B cell (primary cell): ENCODE measurements around the gene AZIN2. TPM values are rescaled to one million over a fixed set of nuclear protein-coding genes. Genes with fewer than 3 reads are reported as not detected.

Experiments
- ATAC-seq: fragments of 200-7000 bp; cut with Tn5 transposase; one replicate; pipeline ENCODE4 v1.10.0; 2021; ENCODE audit warnings: low read depth, mild to moderate bottlenecking, moderate number of reproducible peaks, moderate library complexity
- CTCF ChIA-PET: fragments of 350-600 bp; sonication (Branson Sonifier 250); formaldehyde crosslinking; loops from one replicate; lab custom pipeline; 2021; ENCODE audit warnings: antibody characterized with exemption, inconsistent platforms; lab: Charles Lee
- POLR2A ChIA-PET: fragments of 350-600 bp; sonication (Branson Sonifier 250); formaldehyde crosslinking; loops from one replicate; lab custom pipeline; 2021; ENCODE audit warnings: antibody characterized with exemption; lab: Charles Lee
- DNase-seq: peaks from one replicate; pipeline ENCODE4 v3.0.0; 2013
- H2AFZ ChIP-seq: 2 replicates; pipeline ENCODE4 v1.6.1; 2012; ENCODE audit warnings: mild to moderate bottlenecking, low read depth, low read length; ENCODE audit not compliant: insufficient read depth, poor library complexity, severe bottlenecking
- H3K27ac ChIP-seq, 2 donors: 1 replicate in 1 of 2; 2 replicates in 1 of 2; pipeline ENCODE4 v1.5.1; 2012 to 2013; ENCODE audit warnings: low read length in 2 of 2, mild to moderate bottlenecking in 2 of 2, moderate library complexity in 1 of 2
- H3K27me3 ChIP-seq, 4 experiments: fragments of 200-600 bp in 1 of 4; sonication (generic) in 1 of 4; replicated peaks in 1 of 4; 1 replicate in 2 of 4; 2 replicates in 2 of 4; pipeline versions ENCODE4 v1.6.1 to v1.7.0; 2013 to 2016; ENCODE audit warnings: low read length in 3 of 4, mild to moderate bottlenecking in 2 of 4, mixed read lengths in 1 of 4, moderate library complexity in 1 of 4; ENCODE audit not compliant: insufficient read depth in 4 of 4, control insufficient read depth in 3 of 4; ENCODE audit errors: control extremely low read depth in 1 of 4
- H3K36me3 ChIP-seq, 2 experiments: replicated peaks in 1 of 2; 1 replicate in 1 of 2; 2 replicates in 1 of 2; pipeline versions ENCODE4 v1.6.1 to v1.7.1; 2013; ENCODE audit warnings: low read length in 1 of 2; ENCODE audit not compliant: insufficient read depth in 2 of 2, control insufficient read depth in 1 of 2; ENCODE audit errors: control extremely low read depth in 1 of 2, extremely low read depth in 1 of 2
- H3K4me1 ChIP-seq, 2 donors: fragments of 200-600 bp in 1 of 2; sonication (generic) in 1 of 2; 1 replicate in 1 of 2; 2 replicates in 1 of 2; pipeline versions ENCODE4 v1.5.1 to v1.6.1; 2013 to 2017; ENCODE audit warnings: low read length in 2 of 2; ENCODE audit not compliant: control insufficient read depth in 2 of 2, insufficient read depth in 2 of 2
- H3K4me2 ChIP-seq: replicated peaks from 2 replicates; pipeline ENCODE3; 2012; ENCODE audit warnings: mild to moderate bottlenecking, low read depth, low read length; ENCODE audit not compliant: poor library complexity, severe bottlenecking
- H3K4me3 ChIP-seq, 5 experiments: fragments of 200-600 bp in 1 of 5; sonication (generic) in 1 of 5; 1 replicate in 3 of 5; 2 replicates in 2 of 5; pipeline versions ENCODE4 v1.5.1 to v1.7.0; 2011 to 2016; ENCODE audit warnings: low read length in 4 of 5, mild to moderate bottlenecking in 4 of 5, low read depth in 2 of 5, control low read depth in 1 of 5, moderate library complexity in 1 of 5; ENCODE audit not compliant: insufficient read depth in 1 of 5; ENCODE audit errors: control extremely low read depth in 1 of 5, extremely low read depth in 1 of 5
- H3K79me2 ChIP-seq: fragments of 200-600 bp; sonication (generic); one replicate; pipeline ENCODE4 v1.6.0; 2016; ENCODE audit warnings: low read length; ENCODE audit not compliant: control insufficient read depth, insufficient read depth
- H3K9ac ChIP-seq: fragments of 200-600 bp; sonication (generic); 2 replicates; pipeline ENCODE4 v1.6.1; 2017; ENCODE audit warnings: mild to moderate bottlenecking, low read length, moderate library complexity
- H3K9me3 ChIP-seq, 3 donors: one replicate each; pipeline versions ENCODE4 v1.6.1 to v1.7.1; 2013; ENCODE audit warnings: low read length in 2 of 3; ENCODE audit not compliant: control insufficient read depth in 2 of 3, insufficient read depth in 1 of 3; ENCODE audit errors: control extremely low read depth in 1 of 3
- H4K20me1 ChIP-seq: 2 replicates; pipeline ENCODE4 v1.6.0; 2012; ENCODE audit warnings: mild to moderate bottlenecking, low read length; ENCODE audit not compliant: insufficient read depth, control insufficient read depth, poor library complexity, severe bottlenecking
- H3K27ac Mint-ChIP-seq: one replicate; pipeline ENCODE4 v1.8.0; 2021; ENCODE audit warnings: mixed read lengths
- H3K27me3 Mint-ChIP-seq: one replicate; pipeline ENCODE4 v1.8.0; 2021; ENCODE audit warnings: mixed read lengths
- H3K4me1 Mint-ChIP-seq: one replicate; pipeline ENCODE4 v1.8.0; 2021; ENCODE audit warnings: mixed read lengths
- H3K4me3 Mint-ChIP-seq: one replicate; pipeline ENCODE4 v1.8.0; 2021; ENCODE audit warnings: mixed read lengths
- H3K9me3 Mint-ChIP-seq: one replicate; pipeline ENCODE4 v1.8.0; 2022; ENCODE audit warnings: mixed read lengths; ENCODE audit not compliant: insufficient read depth
- CTCF ChIP-seq: fragments of 200-600 bp; IDR thresholded peaks from one replicate; pipeline ENCODE4 v1.8.0; 2022; ENCODE audit warnings: antibody characterized with exemption, mild to moderate bottlenecking
- EZH2 ChIP-seq: IDR thresholded peaks from 2 replicates; pipeline ENCODE4 v1.6.1; 2012; ENCODE audit warnings: borderline replicate concordance, low read depth, mild to moderate bottlenecking, moderate library complexity, low read length; ENCODE audit not compliant: insufficient read depth, poor library complexity, severe bottlenecking
- WGBS: methylation state at CpG from one replicate; pipeline ENCODE4 v1.1.5; 2013; ENCODE audit warnings: missing lambda C conversion rate; ENCODE audit not compliant: insufficient coverage; 5-methylcytosine and 5-hydroxymethylcytosine counted together
- intact Hi-C: fragments of 100-400 bp; cut with micrococcal nuclease; formaldehyde crosslinking; loops from one replicate; pipeline ENCODE4 v1.10.0; 2022
- polyA plus RNA-seq: library from polyadenylated mRNA; depleted of rRNA; stranded (reverse); fragments of >200 nt; gene quantifications from 2 replicates; pipeline ENCODE4 v1.2.3, GENCODE V29; 2012
- total RNA-seq, 2 donors: library from RNA; stranded (reverse); fragments of 120-200 nt in 1 of 2; gene quantifications; 1 replicate in 1 of 2; 2 replicates in 1 of 2; pipeline versions ENCODE4 v1.2.3 to v1.2.4, GENCODE V29; 2013 to 2022

Gene AZIN2
- total and polyA plus RNA-seq, 2 donors (not counting 1 experiment from before 2014, with no cell fraction given) = 0.33 to 5.9 TPM

GRCh38 chr1:33055210-33056008 is 25.5 kb upstream of the AZIN2 start:
- Mint-ChIP-seq H3K9me3 (peaks cover 8% of the 10 kb centered on the region), H3K27ac (peak overlapping the region; percentile 37), H3K4me1 (peaks cover 12% of the 10 kb centered on the region), H3K4me3 (no peak overlapping the region), H3K27me3 (no peaks in the 10 kb centered on the region)
- Histone ChIP-seq H4K20me1 (no peaks in the 10 kb centered on the region), H3K27me3 (no peaks in the 10 kb centered on the region), H3K4me1 (peaks cover 9 to 11% of the 10 kb centered on the region in 2 donors), H3K79me2 (no peaks in the 10 kb centered on the region), H3K9ac (no peak overlapping the region), H3K9me3 (peaks cover 0 to 19% (median 0%) of the 10 kb centered on the region in 3 donors), H3K27ac (no peak overlapping the region), H3K4me2 (no peak overlapping the region), H3K4me3 (no peak overlapping the region), H3K36me3 (no peaks in the 10 kb centered on the region), H2AFZ (no peak overlapping the region)
- CTCF ChIA-PET = interaction anchor here (0.7 to 6.7 kb wide), 22 partner anchors 10 to 179 kb away, joined by 3 to 125 read pairs (median 4); partner anchors contain the start of gene AZIN2
- 67% methylated on average over 7 of the region's 12 CpGs for WGBS
- TF ChIP-seq CTCF (peak; percentile 68), EZH2 (no peak)
- POLR2A ChIA-PET = no interaction called here
- peak; percentile 28 for ATAC-seq
- DNase-seq = peak; percentile 60
- intact Hi-C loops = loop anchor here (1.0 kb wide), 1 partner anchor 122 kb away; no protein-coding TSS in a partner anchor

DNA sequence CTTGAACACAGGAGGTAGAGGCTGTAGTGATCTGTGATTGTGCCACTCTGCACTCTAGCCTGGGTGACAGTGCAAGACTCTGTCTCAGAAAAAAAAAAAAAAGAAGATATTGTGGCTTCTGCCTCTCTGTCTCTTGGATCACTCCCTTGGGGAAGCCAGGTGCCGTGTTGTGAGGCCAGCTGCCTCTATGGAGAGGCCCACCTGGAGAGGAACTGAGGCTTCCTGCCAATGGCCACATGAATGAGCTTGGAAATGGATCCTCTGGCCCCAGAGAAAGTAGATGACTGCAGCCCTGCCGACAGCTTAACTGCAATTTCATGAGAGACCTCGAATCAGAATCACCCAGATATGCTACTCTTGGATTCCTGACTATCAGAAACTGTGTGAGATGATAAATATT is 24.5 kb upstream of the AZIN2 start:
- Histone ChIP-seq H3K4me2 (no peak overlapping the region), H3K4me1 (peaks cover 9 to 11% of the 10 kb centered on the region in 2 donors), H4K20me1 (no peaks in the 10 kb centered on the region), H3K9ac (no peak overlapping the region), H3K36me3 (no peaks in the 10 kb centered on the region), H3K27ac (no peak overlapping the region), H3K9me3 (peaks cover 0 to 29% (median 4%) of the 10 kb centered on the region in 3 donors), H2AFZ (peak overlapping the region; percentile 33), H3K27me3 (no peaks in the 10 kb centered on the region), H3K79me2 (no peaks in the 10 kb centered on the region), H3K4me3 (no peak overlapping the region)
- DNase-seq = no peak
- intact Hi-C loops = no loop called here
- 26% methylated on average over 2 of the region's 3 CpGs for WGBS
- CTCF ChIA-PET = interaction anchor here (0.6 to 6.7 kb wide), 13 partner anchors 24 to 351 kb away, joined by 3 to 125 read pairs (median 4); partner anchors contain the start of gene AZIN2
- H3K9me3 Mint-ChIP-seq = peaks cover 8% of the 10 kb centered on the region
- peaks cover 12% of the 10 kb centered on the region for H3K4me1 Mint-ChIP-seq
- no peak overlapping the region for H3K4me3 Mint-ChIP-seq
- H3K27me3 Mint-ChIP-seq = no peaks in the 10 kb centered on the region
- POLR2A ChIA-PET = interaction anchor here (0.7 kb wide), 2 partner anchors 16 to 314 kb away, joined by 3 to 6 read pairs; no protein-coding TSS in a partner anchor
- no peak overlapping the region for H3K27ac Mint-ChIP-seq
- ATAC-seq = no peak
- TF ChIP-seq EZH2 (no peak), CTCF (no peak)
